ENCODE measurements around the gene EEFSEC. TPM values are rescaled to one million over a fixed set of nuclear protein-coding genes. Genes with fewer than 3 reads are reported as not detected.

EEFSEC gene
- polyA plus RNA-seq, 4 donors = 15.7 to 27.8 (median 21.6) TPM

GRCh38 chr3:128311441-128311844, 158.2 kb downstream of the EEFSEC start:
- DNase-seq (ENCODE audit: low read depth in 4 of 4, low spot score in 3 of 4) = no peak

- no peak for DNase-seq (ENCODE audit: low read depth in 4 of 4, low spot score in 3 of 4)
Measured at GRCh38 chr3:128312271-128312670, 159.0 kb downstream of the EEFSEC start.

DNA sequence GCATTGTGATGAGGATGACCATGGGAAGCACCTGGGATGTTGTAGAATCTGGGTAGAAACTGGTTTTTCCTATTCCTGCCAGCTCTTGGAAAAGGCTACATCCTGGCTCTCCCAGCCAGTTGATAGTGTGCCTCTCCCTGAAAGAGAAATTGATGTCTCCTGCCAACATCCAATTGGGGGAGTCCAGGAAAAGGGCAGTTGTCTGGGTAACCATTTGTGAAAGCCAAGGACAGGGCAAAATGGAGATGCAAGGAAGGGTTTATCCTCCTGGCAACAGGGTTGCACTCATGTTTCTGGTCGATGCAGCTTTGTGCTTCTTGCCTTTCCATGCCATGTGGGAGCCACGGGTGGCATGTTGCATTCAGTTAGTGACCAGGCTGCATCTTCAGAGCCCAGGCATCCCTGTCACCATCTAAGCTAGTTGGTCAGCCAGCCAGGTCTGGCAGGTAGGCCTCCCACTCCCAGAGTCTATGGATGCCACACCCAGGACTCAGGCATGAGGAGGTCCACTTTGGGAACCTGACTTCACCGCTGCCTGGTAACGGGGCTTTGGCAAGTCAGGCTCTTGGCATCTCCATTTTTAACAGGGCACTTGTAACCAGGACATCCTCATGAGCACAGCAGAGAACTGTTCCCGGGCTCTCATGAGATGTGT, 159.9 kb downstream of the EEFSEC start:
- no peak for DNase-seq (ENCODE audit: low read depth in 4 of 4, low spot score in 3 of 4)

DNA sequence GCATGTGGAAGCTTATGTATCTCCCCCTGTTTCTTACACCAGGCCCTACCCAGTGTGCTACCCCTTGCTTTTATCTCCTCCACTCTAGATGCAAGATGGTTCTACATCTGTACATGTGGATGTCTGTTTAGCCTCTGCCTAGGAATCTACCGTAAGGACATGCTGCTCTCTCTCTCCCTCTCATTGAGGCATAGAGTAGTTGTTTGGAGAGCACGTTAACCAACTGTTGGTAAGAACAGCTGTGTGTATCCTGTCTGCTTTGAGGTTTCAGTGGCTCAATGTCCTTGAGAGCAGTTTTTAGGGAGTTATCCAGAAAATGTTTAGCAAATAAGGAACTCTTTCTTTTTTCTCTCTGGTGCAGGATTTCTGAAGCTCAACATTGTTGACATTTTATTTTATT, 160.7 kb downstream of the EEFSEC start:
- DNase-seq (ENCODE audit: low read depth in 4 of 4, low spot score in 3 of 4) = no peak

DNA sequence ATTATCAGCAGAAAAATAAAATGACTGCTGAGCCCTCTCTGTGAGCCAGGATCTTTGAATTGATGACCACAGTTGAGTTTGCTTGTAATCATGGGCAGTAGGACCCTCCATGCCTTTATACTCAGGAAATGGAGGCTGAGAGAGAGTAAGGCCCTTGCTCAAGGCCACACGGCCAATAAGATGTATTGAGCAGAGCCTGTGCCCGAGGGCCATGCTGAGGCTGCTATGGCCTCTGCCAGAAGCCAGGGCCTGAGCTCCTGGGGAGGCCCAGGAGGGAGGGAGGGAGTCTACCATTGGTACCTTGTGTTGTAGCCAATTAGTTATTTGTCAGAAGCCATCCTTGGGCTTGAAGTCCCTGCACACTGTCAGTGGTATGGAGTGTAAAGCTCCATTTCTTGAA, 162.0 kb downstream of the EEFSEC start:
- DNase-seq (ENCODE audit: low read depth in 4 of 4, low spot score in 3 of 4) = no peak

DNA sequence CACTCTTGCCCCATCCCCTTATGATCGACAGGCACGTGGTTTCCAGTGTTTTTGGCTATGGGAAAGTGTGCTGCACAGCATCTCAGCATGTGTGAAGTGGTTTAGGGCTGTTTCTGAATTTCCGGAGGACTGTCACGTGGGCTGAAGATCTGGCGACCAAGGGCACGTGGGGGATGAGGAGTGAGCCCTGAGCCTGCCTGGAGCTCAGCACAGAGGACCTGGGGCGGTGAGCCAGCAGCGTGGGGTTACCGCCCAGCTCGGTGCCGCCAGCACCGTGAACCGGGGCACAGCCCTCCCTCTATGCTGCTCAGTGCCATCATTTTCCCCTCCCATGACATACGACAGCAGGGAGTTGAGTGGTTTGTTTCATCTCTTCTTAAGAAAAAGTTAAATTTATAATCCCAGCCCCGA, 163.2 kb downstream of the EEFSEC start:
- DNase-seq (ENCODE audit: low read depth in 4 of 4, low spot score in 3 of 4) = peak; percentile 34 to 47 (median 40)

GRCh38 chr3:128317101-128317697, 163.9 kb downstream of the EEFSEC start:
- no peak for DNase-seq (ENCODE audit: low read depth in 4 of 4, low spot score in 3 of 4)

DNA sequence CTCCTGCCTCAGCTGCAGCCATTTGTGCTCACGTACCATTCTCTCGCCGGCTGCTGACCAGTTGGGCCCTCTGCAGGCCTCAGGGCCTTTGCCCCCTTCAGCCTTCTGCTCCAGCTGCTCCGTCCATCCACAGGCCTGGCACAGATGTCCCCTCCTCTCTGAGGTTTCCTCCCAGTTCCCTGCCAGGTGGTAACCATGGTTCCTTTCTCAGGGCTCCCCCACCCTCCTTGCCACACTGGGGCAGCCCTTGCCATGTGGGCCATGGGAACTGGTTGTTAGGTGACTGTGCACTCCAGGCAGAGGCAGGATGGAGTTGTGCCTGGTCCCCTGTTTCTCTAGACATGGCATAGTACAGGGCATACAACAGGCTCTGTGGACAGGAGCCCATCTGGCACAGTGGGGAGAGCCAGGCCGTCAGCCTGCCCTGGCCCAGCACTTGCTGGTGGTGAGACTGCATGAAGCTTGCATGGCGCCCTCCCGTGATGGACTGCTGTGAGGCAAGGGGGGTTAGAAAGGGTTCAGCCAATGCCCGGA, 164.5 kb downstream of the EEFSEC start:
- no peak for DNase-seq (ENCODE audit: low read depth in 4 of 4, low spot score in 3 of 4)

DNA sequence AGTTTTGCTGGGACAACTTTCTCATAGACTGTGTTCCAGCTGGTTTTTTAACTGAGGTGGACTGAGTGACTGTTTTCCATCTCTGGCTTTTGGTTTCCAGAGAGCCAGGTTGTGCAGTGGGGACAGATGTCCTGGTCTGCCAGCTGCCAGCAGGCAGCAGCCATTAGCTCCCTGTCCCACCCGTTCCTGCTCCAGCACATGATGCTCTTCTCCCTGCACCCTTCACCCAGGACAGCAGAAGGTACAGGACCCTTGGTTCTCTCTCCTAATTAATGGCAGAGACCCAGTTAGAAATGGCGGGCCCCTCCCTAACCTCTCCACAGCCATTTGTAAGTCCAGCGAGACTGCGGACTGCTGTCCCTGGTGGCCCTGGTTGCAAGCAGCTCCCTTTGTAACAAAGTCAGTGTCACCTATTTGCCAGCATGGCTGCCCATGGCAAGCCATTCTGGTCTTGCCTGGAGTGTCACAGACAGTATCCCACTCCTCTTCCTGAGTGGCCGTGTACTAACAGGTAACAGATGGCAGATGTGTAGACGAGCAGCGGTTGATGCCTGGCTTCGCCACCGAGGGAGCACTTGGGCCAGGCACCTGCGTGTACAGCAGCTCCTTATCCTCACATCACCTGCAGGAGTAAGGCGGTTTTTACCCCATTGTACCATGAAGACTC, 165.1 kb downstream of the EEFSEC start:
- no peak for DNase-seq (ENCODE audit: low read depth in 4 of 4, low spot score in 3 of 4)

DNA sequence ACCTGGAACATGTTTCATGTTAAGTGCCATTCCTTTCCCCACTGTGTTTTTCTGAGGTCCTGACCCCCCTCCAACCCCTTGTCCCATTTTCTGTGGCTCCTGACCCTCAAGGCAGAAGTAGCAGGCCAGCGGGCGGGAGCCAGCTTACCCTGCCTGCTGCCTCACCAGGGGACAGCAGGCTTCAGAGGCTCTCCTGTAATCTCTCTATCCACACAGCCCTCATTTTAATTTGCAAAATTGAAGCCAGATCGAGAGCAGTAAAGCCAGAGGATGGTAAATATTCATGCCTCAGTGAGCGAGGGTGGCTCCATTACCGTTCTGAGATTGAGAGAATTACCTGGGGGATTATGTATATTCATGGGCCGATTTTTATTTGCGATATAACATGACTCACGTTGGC, 165.8 kb downstream of the EEFSEC start:
- DNase-seq (ENCODE audit: low read depth in 4 of 4, low spot score in 3 of 4) = no peak

- DNase-seq (ENCODE audit: low read depth in 4 of 4, low spot score in 3 of 4) = no peak
Measured at GRCh38 chr3:128319741-128320141, 166.5 kb downstream of the EEFSEC start.

- DNase-seq (ENCODE audit: low read depth in 4 of 4, low spot score in 3 of 4) = no peak
Measured at GRCh38 chr3:128320551-128321340, 167.5 kb downstream of the EEFSEC start.

DNA sequence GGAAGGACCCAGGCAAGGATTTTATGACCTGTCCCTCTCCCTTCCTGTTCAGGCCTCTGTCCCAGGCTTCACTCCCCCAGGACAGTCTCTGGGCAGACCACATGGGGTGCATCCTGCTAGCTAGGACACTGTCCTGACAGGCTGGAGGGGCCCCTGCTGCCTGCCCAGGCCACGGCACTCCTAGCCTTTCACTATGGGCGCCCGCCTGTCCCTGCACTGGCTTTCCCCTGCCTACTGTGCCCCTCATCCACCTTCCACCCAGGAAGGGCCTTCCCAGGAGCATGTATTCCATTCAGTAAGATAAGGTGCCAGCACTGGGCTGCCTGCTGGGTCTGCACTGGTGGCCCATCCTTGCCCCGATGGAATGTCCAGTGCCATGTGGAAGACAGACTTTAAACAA, 168.1 kb downstream of the EEFSEC start:
- no peak for DNase-seq (ENCODE audit: low read depth in 4 of 4, low spot score in 3 of 4)

- no peak for DNase-seq (ENCODE audit: low read depth in 4 of 4, low spot score in 3 of 4)
Measured at GRCh38 chr3:128322030-128323022, 169.0 kb downstream of the EEFSEC start.

DNA sequence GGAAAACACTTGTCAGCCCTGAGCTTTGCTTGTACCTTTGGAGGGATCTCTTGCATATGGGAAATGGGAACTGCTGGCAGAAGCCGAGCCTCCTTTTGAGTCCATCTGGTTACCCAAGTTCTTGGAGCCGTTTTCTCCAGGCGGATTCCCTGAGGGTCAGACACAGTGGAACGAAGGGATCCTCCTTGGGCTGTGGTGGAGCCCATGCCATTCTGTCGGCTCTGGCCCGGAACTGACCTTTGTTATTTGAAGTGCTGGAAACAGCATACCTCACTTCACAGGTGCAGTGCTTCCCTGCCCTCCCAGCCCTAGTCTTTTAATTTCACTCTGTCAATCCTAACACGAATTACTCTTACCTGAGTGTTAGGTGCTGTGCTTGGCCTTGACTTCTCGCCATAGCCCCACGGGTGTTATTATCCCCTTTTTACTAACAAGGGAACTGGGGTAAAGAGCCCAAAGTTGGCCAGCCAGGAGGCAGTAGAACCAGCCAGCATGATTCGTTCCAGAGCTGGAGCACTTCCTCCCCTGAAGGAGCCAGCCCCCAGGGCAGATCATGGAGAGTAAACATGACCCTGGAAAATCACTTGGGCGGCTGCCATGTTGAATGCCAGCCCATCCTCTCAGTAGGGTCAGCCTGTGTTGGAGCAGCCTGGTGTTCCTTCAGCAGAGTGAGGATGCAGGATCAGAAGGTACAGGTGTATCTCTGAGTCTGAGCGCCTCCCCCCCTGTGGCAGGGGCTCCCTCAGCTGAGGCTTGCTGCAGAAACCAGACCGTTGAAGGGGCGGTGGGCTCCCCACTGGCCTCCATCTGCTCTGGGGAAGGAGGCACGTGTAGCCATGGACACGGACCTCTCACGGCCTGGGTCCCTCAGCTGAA, 170.2 kb downstream of the EEFSEC start:
- DNase-seq (ENCODE audit: low read depth in 4 of 4, low spot score in 3 of 4) = no peak

GRCh38 chr3:128324911-128325592, 171.8 kb downstream of the EEFSEC start:
- no peak for DNase-seq (ENCODE audit: low read depth in 4 of 4, low spot score in 3 of 4)

- no peak for DNase-seq (ENCODE audit: low read depth in 4 of 4, low spot score in 3 of 4)
Measured at GRCh38 chr3:128326051-128326823, 173.0 kb downstream of the EEFSEC start.

Data from left renal pelvis (tissue), 4 donors.